ENCODE results near the gene SERINC5. TPM values are rescaled to one million over a fixed set of nuclear protein-coding genes. Genes with fewer than 3 reads are reported as not detected.
"Not testable (repeated sequence)": the region's sequence is repeated elsewhere in the genome, so short reads cannot be mapped to it uniquely, and the experiment has no call there.

Gene SERINC5
- polyA plus RNA-seq, 1 donor, result 19.1 TPM

- DNase-seq (ENCODE audit: low read depth), result no peak
Observed at GRCh38 chr5:80103371-80103770, 152.5 kb downstream of the SERINC5 start.

- DNase-seq (ENCODE audit: low read depth), result no peak
Observed at GRCh38 chr5:80101993-80102392, 153.9 kb downstream of the SERINC5 start.

- no peak for DNase-seq (ENCODE audit: low read depth)
Observed at GRCh38 chr5:80097451-80097850, 158.4 kb downstream of the SERINC5 start.

- DNase-seq (ENCODE audit: low read depth), result no peak
Observed at GRCh38 chr5:80094236-80094738, 161.6 kb downstream of the SERINC5 start.

- no peak for DNase-seq (ENCODE audit: low read depth)
Observed at GRCh38 chr5:80093796-80094195, 162.1 kb downstream of the SERINC5 start.

- DNase-seq (ENCODE audit: low read depth), result no peak
Observed at GRCh38 chr5:80092486-80093107, 163.3 kb downstream of the SERINC5 start.

GRCh38 chr5:80091792-80092192, 164.1 kb downstream of the SERINC5 start:
- DNase-seq (ENCODE audit: low read depth), result not testable (repeated sequence)

- no peak for DNase-seq (ENCODE audit: low read depth)
Observed at GRCh38 chr5:80090884-80091166, 165.0 kb downstream of the SERINC5 start.

- peak; percentile 40 for DNase-seq (ENCODE audit: low read depth)
Observed at GRCh38 chr5:80083101-80083890, 172.6 kb downstream of the SERINC5 start.

- peak; percentile 70 for DNase-seq (ENCODE audit: low read depth)
Observed at GRCh38 chr5:80082731-80083100, 173.1 kb downstream of the SERINC5 start.

GRCh38 chr5:80082281-80082680, 173.6 kb downstream of the SERINC5 start:
- DNase-seq (ENCODE audit: low read depth), result no peak

- no peak for DNase-seq (ENCODE audit: low read depth)
Observed at GRCh38 chr5:80078921-80079320, 176.9 kb downstream of the SERINC5 start.

GRCh38 chr5:80077051-80077714, 178.7 kb downstream of the SERINC5 start:
- DNase-seq (ENCODE audit: low read depth), result no peak

GRCh38 chr5:80076131-80077050, 179.5 kb downstream of the SERINC5 start:
- no peak for DNase-seq (ENCODE audit: low read depth)

- DNase-seq (ENCODE audit: low read depth), result no peak
Observed at GRCh38 chr5:80072103-80073073, 183.5 kb downstream of the SERINC5 start.

GRCh38 chr5:80071510-80072021, 184.3 kb downstream of the SERINC5 start:
- no peak for DNase-seq (ENCODE audit: low read depth)

- DNase-seq (ENCODE audit: low read depth), result no peak
Observed at GRCh38 chr5:80070338-80071056, 185.4 kb downstream of the SERINC5 start.

- no peak for DNase-seq (ENCODE audit: low read depth)
Observed at GRCh38 chr5:80069918-80070318, 185.9 kb downstream of the SERINC5 start.

GRCh38 chr5:80069251-80069800, 186.5 kb downstream of the SERINC5 start:
- DNase-seq (ENCODE audit: low read depth), result no peak

Data from forelimb muscle (tissue), 1 donor.